EH (cell line): Measurements from ENCODE around the gene NFATC4.

Experiments used
- DNase-seq: peaks from one replicate; pipeline ENCODE4 v3.0.0-alpha.2; 2015; ENCODE audit warnings: low read depth

The NFATC4 gene

GRCh38 chr14:24388474-24389179, 20.6 kb downstream of the NFATC4 start:
- DNase-seq = no peak

DNA sequence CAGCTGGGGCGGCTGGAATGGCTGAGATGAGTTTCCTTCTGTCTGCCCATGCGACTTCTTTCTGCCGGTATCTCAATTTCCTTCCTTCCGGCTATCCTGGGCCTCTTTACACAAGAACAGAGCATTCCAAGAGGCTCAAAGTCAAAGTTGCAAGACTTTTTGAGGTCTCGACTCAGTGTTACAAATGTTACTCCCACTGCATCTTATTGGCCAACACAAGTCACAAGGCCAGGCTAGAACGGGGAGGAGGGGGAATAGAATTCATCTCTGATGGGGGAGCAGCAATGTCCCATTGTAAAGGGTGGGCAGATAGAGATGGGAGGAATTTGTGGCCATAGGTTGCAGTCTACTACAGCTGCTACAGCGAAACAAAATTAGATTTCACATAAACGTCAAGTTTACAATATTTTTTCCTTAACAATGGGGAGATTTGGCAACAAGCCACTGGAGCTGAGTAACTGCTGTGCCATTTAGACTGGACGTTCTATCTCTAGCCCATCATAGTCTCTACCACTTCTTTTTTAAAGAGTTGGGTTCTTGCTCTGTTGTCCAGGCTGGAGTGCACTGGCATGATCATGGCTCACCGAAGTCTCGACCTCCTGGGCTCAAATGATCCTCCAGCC, 21.4 kb downstream of the NFATC4 start:
- peak; percentile 70 for DNase-seq

DNA sequence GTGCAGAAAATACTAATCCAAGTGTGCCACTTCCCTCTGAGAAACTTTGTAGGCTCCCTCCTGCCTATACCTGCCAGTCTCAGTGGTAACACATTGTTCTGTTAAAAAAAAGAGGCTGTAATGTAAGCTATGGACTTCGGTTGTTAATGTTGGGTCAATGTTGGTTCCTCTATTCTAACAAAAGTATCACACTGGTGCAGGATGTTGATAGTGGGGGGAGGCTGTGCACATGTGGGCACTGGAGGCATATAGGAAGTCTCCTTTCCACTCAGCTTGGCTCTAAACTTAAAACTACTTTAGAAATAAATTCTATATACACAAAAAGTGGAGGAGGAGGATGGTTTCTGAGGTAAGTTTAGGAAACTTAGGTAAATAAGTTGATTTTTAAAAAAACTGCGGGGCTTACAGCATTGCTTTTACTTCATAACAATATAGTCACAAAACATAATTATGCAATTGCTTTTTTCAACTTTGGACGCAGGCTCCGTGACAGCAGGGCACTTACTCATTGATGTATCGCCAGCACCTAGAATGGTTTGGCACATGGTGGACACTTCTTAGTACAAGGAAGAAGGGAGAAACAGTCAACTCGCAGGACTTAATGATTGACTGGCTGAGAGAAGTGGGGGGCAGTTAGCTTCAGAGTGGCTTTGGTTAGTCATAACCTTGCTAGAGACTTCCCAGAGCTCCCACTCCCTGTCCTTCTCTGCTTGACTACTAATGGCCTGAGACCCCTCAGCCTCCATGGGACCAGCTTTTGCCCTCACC, 22.9 kb downstream of the NFATC4 start:
- DNase-seq = no peak

DNA sequence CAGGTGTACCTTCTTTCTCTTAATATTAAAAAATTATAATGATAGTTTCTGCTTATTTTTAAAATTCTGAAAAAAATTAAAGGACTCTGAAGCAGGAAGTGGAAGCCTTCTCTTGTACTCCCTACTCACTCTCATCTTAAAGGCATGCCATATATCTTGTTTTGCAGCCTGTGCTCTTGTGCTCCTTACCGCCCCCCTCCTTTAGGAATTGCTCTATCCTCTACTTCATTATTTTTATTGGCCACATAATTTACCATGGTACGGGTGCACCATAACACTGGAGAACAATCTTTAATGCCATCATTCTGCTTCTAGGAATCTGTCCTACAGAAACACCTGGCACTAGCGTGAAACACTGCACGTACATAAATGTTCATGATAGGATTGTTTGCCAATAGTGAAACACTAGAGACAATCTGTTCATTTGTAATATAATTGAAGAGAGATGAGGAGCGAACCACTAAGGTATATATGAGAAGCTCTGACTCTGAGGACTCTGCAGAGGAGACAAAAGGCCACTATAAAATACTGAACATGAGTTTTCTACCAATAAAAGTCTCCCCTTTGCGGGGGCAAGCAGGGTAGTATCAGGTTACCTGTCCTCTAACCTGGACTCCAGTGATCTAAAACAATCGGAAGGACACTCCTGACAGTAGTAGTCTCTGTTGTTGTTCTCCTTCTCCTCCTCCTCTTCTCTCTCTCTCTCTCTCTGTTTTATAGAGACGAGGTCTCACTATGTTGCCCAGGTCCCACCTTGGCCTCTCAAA, 24.5 kb downstream of the NFATC4 start:
- DNase-seq = peak; percentile 74

GRCh38 chr14:24394275-24394674, 26.3 kb downstream of the NFATC4 start:
- DNase-seq = no peak

DNA sequence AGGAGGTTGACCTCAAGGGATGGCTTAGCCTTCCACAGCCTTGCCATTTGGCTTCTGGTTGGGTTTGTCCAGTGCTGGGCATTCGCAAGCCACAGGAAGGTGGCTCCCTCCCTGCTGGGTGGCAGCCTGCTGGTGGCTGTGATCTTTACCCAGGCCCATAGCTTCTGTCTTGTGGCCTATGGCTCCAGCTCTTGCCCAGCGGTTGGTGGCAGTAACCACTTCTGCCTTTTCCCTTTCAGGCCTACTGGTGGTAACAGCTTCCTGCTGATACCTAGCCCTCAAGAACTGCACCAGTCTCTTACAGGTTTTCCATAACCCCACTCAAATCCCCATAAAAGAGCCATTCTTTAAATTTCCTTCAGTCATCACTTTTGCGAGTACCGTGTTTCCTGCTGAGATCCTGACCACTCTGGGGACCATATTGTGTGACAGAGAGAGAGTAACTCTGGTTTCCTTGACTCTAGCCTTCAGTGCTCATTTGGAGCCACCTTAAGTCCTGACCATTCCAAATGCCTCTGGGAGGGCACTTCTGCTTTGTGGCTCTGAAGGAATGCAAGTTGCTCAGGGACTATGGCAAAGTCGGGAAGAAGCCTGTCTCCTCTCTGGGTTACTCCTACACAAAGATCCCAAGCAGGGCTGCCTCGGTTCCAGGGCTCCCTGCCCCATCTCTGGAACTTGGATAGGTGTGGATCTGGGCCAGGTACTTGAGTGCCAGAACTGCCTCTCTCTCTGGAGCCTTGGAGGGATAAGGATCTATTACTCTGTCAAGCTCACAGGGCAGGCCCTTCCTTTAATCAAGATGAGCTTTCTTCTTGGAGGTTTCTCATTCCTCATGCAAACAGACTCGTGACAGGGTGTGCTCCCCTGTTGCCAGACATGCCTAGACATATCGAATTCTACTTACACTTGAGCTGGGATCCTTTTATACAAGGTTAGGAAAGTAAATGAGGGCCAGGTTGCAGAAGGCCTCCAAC, 27.9 kb downstream of the NFATC4 start:
- DNase-seq = peak; percentile 24

DNA sequence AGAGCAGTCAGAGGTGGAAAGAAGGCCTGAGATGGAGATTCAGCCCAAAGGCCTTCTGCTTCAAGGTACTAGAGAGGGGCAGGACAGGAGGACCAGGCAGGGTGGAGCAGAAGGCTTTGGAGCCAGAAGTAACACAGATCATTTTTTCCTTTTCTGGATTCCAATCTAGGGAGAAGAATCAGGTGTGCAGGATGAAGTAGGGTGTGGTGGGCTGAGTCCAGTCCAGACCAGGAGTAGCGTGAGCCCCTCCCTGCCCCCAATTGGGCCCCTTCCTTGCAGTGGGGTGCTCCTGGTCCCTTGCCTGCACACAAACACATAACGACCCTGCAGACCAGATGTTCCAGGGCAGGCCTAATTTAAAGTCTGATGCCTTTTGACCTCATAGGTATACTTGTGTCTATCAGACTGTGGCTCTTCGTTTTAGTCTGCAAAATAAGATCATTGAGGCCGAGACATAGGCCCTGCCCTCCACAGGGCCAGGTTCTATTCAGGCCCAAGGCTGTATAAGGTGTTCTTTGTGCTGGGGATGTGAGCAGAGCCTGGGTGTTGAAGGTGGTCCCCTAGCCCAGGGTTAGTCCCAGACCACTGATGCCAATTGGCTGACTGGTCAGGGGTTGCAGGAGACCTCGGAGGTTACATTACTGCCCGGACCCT, 29.8 kb downstream of the NFATC4 start:
- DNase-seq = no peak

GRCh38 chr14:24398293-24398652, 30.3 kb downstream of the NFATC4 start:
- DNase-seq = peak; percentile 18

DNA sequence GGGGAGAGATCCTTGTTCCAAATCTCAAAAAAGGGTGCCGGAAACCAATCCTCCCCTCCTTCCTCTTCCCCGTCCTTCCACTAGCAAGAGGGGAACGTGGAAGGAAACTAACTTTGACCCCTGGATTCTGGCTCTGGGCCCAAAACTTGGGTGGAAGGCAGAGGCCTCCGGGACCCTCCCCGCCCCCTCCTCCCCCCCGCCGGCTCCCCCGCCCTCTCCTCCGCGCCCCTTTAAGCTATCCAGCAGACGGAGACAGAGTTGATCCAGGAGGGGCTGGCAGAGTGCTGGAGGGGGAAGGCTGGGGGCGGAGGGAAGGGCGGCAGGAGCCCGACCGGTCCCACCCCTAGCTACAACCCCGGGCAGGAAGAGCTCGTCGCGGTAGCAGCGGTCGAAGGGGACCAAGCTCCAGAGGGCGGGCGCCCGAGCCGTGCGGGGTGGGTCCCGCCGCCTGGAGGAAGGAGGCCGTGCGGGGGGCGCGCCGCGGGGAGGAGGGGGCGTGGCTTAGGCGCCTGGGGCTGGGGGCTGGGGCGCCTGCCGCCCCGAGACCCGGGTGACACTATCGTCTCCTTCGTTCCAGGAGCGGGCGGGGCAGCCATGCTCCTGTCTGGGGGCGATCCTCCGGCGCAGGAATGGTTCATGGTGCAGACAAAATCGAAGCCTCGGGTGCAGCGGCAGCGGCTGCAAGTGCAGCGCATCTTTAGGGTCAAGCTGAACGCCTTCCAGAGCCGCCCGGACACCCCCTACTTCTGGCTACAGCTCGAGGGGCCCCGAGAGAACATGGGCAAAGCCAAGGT, 30.9 kb downstream of the NFATC4 start, which contains the start of gene NYNRIN:
Gene NYNRIN (plus strand): TSS at position 351 of the 794 bp plus-strand sequence. CDS start 244 bp downstream, at position 595.
- DNase-seq = peak; percentile 59

DNA sequence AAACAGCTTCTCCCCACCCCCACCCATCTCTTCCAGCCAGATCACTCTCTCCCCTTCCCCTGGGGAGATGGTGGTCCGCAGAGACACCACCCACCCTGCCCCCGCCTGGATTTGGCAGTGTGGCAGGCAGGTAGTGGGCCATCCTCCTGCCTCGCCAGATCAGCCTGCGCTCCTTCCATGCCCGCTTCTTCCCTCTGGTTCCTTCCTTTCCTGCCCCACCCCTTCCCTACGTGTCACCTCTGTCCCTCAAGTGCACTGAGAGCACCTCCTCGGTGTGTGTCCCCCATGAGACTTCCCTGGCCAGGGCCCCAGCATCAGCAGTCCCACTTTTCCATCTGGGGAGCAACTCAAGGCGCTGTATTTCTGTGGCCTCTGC, 31.5 kb downstream of the NFATC4 start:
- no peak for DNase-seq

GRCh38 chr14:24399999-24400718, 32.2 kb downstream of the NFATC4 start:
- no peak for DNase-seq

DNA sequence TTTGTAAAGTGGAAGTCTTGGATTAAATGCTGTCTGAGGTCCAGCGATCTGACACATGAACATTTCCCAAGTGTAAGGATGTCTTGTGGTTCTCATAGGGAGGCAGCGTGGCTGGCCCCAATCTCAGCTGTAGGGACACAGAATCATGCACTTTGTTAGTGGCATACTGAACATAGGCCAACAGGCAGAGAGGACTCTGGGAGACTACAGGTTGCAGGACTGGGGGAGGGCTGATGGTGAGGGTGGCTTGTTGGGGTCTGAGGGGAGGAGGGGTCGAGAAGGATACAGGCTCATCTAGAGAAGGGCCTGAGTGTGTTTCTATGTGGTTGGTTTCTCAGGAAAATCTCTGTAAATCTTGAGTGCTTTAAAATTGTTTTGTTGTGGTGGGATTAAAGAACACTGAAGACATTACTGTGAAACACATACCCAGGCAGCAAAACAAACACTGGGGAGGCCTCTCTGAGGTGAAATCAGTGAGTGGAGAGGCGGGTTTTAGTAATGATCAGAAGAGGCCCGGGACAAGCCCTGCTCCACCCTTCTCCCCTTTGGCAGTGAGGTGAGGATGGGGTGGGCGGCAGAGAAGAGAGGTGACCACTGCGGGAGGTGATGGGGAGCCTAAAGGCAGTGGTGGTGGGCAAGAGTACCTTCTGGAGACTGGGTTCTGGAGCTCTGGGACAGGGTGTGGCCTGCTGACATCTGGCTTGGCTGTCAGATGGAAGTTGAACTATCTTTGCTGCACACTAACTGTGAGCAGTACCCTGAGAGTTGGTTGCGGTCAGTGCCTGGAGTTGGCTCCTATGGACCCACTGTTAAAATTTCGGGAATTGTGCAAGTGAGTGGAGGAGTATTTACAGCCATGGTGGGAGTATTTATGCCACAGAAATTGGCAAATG, 34.1 kb downstream of the NFATC4 start:
- no peak for DNase-seq

GRCh38 chr14:24403294-24403998, 35.5 kb downstream of the NFATC4 start:
- DNase-seq = peak; percentile 83

GRCh38 chr14:24404814-24405213, 36.8 kb downstream of the NFATC4 start:
- DNase-seq = no peak

GRCh38 chr14:24406416-24406815, 38.4 kb downstream of the NFATC4 start:
- no peak for DNase-seq

DNA sequence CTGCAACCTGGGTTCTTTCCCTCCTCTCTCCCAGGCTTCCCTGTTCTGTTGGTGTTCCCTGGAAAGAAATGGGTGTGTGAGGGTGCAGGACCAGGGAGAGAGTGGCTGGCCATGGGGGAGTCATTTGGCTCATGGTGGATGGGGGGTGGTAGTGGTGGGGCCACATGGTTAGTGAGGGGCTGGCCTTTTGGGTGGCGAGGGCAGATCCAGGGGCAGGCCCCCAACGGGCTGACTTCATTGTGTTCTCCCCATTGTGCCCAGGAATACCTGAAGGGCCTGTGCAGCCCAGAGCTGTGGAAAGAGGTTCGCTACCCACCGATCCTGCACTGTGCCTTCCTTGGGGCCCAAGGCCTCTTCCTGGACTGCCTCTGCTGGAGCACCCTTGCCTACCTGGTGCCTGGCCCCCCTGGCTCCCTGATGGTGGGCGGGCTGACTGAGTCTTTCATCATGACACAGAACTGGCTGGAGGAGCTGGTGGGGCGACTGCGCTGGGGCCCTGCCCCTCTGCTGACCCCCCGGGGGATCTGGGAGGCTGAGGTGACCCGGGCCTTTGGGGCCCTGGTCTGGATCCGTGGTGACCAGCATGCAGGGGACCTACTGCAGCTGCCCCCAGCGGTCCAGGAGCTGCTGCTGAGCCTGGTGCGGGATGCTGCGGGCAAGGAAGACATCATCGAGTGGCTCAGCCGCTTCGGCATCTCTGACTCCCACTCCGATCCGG, 39.8 kb downstream of the NFATC4 start:
- DNase-seq = no peak

DNA sequence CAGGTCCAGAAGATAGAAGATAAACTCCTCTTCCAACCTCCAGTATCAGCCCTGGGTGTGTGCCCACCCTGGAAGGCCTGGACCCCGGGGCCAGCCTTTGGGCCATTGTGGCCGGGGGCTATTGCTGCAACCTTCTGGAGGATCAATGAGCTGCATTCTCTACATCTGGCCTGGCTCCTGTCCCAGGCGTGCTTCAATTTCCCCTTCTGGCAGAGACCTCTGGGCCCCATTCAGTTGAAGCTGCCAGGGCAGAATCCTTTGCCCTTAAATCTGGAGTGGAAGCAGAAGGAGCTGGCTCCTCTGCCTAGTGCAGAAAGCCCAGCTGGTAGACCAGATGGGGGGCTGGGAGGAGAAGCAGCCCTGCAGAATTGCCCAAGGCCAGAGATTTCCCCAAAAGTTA, 40.8 kb downstream of the NFATC4 start:
- DNase-seq = no peak
